NT2/D1 (cell line): Measurements from ENCODE around the gene GJC2.
"Not testable (repeated sequence)": the region's sequence is repeated elsewhere in the genome, so short reads cannot be mapped to it uniquely, and the experiment has no call there.

ENCODE experiments used
- DNase-seq: peaks from one replicate; pipeline ENCODE4 v3.0.0-alpha.2; 2011; ENCODE audit warnings: low read depth, low spot score
- H3K27me3 ChIP-seq: 2 replicates; pipeline ENCODE4 v1.6.0; 2011; ENCODE audit warnings: mild to moderate bottlenecking; ENCODE audit not compliant: insufficient read length, insufficient read depth
- H3K36me3 ChIP-seq: 2 replicates; pipeline ENCODE4 v1.6.1; 2011; ENCODE audit warnings: mild to moderate bottlenecking, low read length, mixed read lengths; ENCODE audit not compliant: insufficient read depth, insufficient read length
- H3K4me1 ChIP-seq: 2 replicates; pipeline ENCODE4 v1.5.1; 2011; ENCODE audit not compliant: insufficient read depth, insufficient read length
- H3K4me3 ChIP-seq: 2 replicates; pipeline ENCODE4 v1.5.1; 2011; ENCODE audit warnings: low read depth; ENCODE audit not compliant: insufficient read length
- H3K9ac ChIP-seq: 2 replicates; pipeline ENCODE4 v1.6.0; 2011; ENCODE audit warnings: low read depth; ENCODE audit not compliant: insufficient read length
- H3K9me3 ChIP-seq: 2 replicates; pipeline ENCODE4 v1.5.1; 2011; ENCODE audit warnings: mild to moderate bottlenecking, low read length; ENCODE audit not compliant: insufficient read depth
- SUZ12 ChIP-seq: IDR thresholded peaks from 2 replicates; pipeline ENCODE4 v1.6.1; 2011; ENCODE audit not compliant: insufficient read length, insufficient read depth; ENCODE audit errors: extremely low read depth
- YY1 ChIP-seq: IDR thresholded peaks from 2 replicates; pipeline ENCODE4 v1.6.1; 2011; ENCODE audit not compliant: insufficient read length, insufficient read depth
- ZNF274 ChIP-seq: IDR thresholded peaks from 2 replicates; pipeline ENCODE4 v1.6.1; 2011; ENCODE audit warnings: mild to moderate bottlenecking, low read depth, low read length

The GJC2 gene

DNA sequence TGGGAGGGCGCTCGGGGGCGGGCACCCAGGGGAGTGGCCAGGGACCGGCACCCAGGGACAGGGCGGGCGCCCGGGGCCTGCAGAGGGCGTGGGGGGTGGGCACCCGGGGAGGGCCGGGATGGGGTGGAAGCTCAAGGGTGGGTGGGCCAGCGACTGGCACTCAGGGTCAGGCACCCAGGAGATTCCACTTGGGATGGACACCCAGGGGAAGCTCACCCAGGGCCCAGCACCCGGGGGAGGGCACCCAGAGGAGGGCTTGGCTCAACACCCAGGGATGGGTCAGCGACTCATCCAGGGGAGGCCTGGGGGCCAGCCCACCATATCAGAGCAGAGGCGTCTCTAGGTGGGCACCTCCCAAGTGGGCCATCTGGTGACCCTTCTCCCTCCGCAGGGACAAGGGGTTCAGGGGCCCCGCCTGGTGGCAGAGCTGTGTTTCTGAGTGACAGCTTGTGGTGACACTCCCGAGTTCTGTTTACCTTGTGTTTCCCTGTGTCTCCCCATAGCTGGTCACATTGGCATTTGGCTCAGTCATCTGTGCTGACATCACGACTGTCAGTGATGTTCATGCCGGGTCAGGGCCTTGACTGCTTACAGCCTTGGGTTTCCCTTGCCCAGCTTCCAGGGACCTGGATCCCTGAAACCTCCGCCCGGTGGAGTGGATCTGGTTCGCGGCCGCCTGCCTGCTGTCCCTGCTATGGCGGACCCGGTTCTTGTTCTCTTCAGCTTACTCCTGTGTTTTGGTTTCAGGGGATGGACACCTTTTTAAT lies 16.6 kb downstream of the GJC2 start:
- DNase-seq = no peak
- peak overlapping the region; percentile 89 for H3K4me3 ChIP-seq
- peaks cover 14% of the 10 kb centered on the region for H3K36me3 ChIP-seq
- TF ChIP-seq SUZ12 = no peak
- TF ChIP-seq YY1 = no peak
- no peak for TF ChIP-seq ZNF274
- H3K27me3 ChIP-seq = no peaks in the 10 kb centered on the region
- H3K9ac ChIP-seq = peak overlapping the region; percentile 89
- no peaks in the 10 kb centered on the region for H3K9me3 ChIP-seq
- peaks cover 28% of the 10 kb centered on the region for H3K4me1 ChIP-seq

DNA sequence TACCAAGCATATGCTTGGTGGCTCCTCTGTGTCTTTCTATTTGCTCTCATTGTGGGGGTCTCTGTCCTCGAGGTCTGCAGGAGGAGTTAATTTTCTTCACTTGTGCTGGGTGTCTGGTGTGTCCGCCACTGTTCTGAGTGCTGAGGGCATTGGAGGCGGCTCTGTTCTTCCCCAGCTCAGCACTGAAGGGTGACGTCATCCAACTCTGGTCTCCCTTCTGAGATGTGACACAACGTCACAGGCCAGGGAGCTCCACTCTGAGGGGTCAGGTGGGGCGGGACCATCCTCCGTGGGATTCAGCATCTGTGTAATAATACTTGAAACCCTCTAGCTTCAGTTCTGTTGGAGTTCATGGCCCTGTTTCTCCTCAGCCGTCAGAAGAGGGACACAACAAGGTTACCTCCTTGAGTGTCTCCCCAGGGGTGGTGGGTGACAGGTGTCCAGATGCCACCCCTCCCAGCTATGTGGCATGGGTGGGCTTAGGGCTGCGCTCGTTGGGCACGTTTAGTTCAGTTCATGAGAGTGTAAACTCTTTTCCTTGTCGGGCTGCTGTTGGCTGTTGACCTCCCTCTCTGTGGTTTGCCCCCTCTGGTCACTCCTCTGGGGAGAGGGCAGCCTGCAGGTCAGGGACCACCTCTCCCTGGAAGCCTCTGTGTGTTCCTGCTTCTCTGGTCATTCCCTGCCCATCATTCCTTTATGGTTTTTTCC lies 19.0 kb downstream of the GJC2 start:
- H3K36me3 ChIP-seq = peaks cover 13% of the 10 kb centered on the region
- H3K9me3 ChIP-seq = no peaks in the 10 kb centered on the region
- H3K27me3 ChIP-seq = no peaks in the 10 kb centered on the region
- no peak overlapping the region for H3K9ac ChIP-seq
- no peak for TF ChIP-seq ZNF274
- TF ChIP-seq SUZ12 = no peak
- no peak for TF ChIP-seq YY1
- DNase-seq = no peak
- no peak overlapping the region for H3K4me3 ChIP-seq
- peaks cover 12% of the 10 kb centered on the region for H3K4me1 ChIP-seq

DNA sequence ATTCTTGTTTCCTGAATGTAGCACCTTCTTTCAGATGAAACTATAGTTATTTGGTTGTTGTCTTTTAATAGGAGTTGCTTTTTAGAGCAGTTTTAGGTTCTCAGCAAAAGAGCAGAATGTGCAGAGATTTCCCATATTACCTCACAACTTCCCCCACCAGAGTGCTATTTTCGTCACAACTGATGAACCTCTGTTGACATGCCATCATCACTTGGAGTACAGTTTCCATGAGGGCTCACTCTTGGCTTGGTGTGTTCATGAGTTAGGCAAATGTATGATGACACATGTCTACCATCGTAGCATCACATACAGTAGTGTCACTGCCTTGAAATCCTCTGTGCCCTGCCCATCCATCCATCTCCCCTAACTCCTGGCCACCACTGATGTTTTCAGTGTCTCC lies 19.6 kb downstream of the GJC2 start:
- Histone ChIP-seq H3K9me3 (no peaks in the 10 kb centered on the region), H3K9ac (no peak overlapping the region), H3K4me1 (peaks cover 9% of the 10 kb centered on the region)

GRCh38 chr1:228170666-228171065 lies 20.9 kb downstream of the GJC2 start:
- no peak for DNase-seq
- H3K4me3 ChIP-seq = no peak overlapping the region
- H3K36me3 ChIP-seq = peaks cover 15% of the 10 kb centered on the region
- H3K9me3 ChIP-seq = no peaks in the 10 kb centered on the region
- peaks cover 8% of the 10 kb centered on the region for H3K4me1 ChIP-seq
- H3K9ac ChIP-seq = no peak overlapping the region
- no peaks in the 10 kb centered on the region for H3K27me3 ChIP-seq
- TF ChIP-seq YY1 (no peak), ZNF274 (no peak), SUZ12 (no peak)

More for the DNA sequence above, 19.6 kb downstream of the GJC2 start:
- no peaks in the 10 kb centered on the region for H3K27me3 ChIP-seq
- no peak for DNase-seq
- H3K36me3 ChIP-seq = peaks cover 7% of the 10 kb centered on the region
- H3K4me3 ChIP-seq = no peak overlapping the region
- TF ChIP-seq ZNF274 (no peak), YY1 (no peak), SUZ12 (no peak)

DNA sequence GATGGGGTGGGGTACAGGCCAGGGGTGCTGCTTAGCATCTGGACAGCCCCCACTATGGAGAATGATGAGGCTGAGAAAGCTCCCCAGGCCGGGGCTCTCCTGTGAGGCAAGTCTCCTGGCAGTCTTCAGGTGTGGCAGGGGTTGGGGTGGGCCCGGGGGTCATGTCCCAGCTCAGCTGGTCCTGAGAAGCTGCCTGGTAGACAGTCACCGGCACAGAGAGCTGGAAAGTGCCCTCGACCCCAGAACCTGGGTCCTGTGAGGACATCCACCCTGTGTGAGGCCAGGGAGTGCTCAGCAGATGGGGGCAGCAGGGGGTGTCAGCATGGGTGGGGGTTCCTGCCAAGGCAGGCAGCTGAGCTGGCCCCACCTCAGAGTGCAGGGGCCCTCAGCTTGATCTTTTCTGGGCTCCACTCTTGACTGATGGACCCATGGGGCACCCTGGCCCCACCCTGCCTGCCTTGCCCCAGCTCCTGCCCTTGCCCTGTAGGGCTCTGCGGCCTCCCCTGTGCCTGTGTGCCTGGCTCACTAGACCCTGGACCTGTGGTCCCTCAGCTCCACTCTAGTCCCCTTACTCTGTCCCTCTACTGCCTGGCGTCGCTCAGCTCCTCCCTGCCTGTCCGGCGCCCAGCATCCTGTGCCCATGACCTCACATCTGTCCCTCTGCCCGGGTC lies 21.6 kb downstream of the GJC2 start:
- peaks cover 16% of the 10 kb centered on the region for H3K36me3 ChIP-seq
- H3K9ac ChIP-seq = peak overlapping the region; percentile 21
- no peaks in the 10 kb centered on the region for H3K27me3 ChIP-seq
- no peak for DNase-seq
- no peak for TF ChIP-seq ZNF274
- TF ChIP-seq SUZ12 = no peak
- no peak for TF ChIP-seq YY1
- no peak overlapping the region for H3K4me3 ChIP-seq
- peaks cover 8% of the 10 kb centered on the region for H3K4me1 ChIP-seq
- H3K9me3 ChIP-seq = no peaks in the 10 kb centered on the region

- Histone ChIP-seq H3K27me3 (no peaks in the 10 kb centered on the region), H3K9ac (peak overlapping the region; percentile 51), H3K4me1 (peaks cover 8% of the 10 kb centered on the region), H3K36me3 (peaks cover 16% of the 10 kb centered on the region), H3K4me3 (no peak overlapping the region), H3K9me3 (no peaks in the 10 kb centered on the region)
- no peak for DNase-seq
- TF ChIP-seq ZNF274 (no peak), YY1 (no peak), SUZ12 (no peak)
Measured at GRCh38 chr1:228172591-228173527, 23.1 kb downstream of the GJC2 start.

DNA sequence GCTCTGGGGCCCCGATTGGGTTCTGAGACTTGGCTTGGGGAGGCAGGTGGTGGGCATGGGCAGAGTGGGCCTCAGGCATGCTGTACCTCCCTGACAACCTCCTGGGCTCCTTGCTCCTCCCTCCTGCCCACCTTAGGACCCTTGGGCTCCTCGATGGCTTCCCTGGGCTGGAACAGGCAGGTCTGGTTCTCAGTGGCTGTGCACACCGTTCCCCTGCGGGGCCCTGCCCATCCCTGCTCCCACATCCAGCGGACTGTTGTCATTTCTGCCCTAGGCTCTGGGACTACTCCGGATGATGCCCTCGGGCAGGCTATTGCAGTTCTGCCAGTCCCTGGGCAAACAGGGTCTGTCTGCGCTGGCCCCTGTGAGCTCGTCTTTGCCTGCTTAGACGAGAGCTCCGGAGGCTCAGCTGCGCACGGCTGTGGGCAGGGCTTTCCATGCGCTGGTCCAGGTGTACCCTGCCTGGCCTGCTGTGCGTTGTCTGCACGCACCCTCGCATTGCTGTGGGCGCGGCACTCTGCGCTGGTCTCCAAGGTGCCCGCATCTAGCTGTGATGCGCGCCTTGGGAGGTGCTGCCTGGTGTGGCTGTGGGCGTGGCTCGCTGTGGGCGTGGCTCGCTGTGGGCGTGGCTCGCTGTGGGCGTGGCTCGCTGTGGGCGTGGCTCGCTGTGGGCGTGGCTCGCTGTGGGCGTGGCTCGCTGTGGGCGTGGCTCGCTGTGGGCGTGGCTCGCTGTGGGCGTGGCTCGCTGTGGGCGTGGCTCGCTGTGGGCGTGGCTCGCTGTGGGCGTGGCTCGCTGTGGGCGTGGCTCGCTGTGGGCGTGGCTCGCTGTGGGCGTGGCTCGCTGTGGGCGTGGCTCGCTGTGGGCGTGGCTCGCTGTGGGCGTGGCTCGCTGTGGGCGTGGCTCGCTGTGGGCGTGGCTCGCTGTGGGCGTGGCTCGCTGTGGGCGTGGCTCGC lies 24.1 kb downstream of the GJC2 start:
- not testable (repeated sequence) for H3K9me3 ChIP-seq, H3K4me3 ChIP-seq, DNase-seq, H3K27me3 ChIP-seq, H3K4me1 ChIP-seq
- peak overlapping the region; percentile 63 for H3K9ac ChIP-seq
- H3K36me3 ChIP-seq = peaks cover 16% of the 10 kb centered on the region
